B cell (primary cell): Measurements from ENCODE around the gene FASTK.
"Not testable (repeated sequence)": the region's sequence is repeated elsewhere in the genome, so short reads cannot be mapped to it uniquely, and the experiment has no call there.

Experiments used
- CTCF ChIP-seq: fragments of 200-600 bp; IDR thresholded peaks from one replicate; pipeline ENCODE4 v1.8.0; 2022; ENCODE audit warnings: antibody characterized with exemption, mild to moderate bottlenecking
- EZH2 ChIP-seq: IDR thresholded peaks from 2 replicates; pipeline ENCODE4 v1.6.1; 2012; ENCODE audit warnings: borderline replicate concordance, low read depth, mild to moderate bottlenecking, moderate library complexity, low read length; ENCODE audit not compliant: insufficient read depth, poor library complexity, severe bottlenecking

- TF ChIP-seq CTCF, EZH2: not testable (repeated sequence)
Measured at GRCh38 chr7:151043449-151043848, 37.2 kb downstream of the FASTK start.
